Measurements from ENCODE around the gene HAPLN2.

Gene HAPLN2

DNA sequence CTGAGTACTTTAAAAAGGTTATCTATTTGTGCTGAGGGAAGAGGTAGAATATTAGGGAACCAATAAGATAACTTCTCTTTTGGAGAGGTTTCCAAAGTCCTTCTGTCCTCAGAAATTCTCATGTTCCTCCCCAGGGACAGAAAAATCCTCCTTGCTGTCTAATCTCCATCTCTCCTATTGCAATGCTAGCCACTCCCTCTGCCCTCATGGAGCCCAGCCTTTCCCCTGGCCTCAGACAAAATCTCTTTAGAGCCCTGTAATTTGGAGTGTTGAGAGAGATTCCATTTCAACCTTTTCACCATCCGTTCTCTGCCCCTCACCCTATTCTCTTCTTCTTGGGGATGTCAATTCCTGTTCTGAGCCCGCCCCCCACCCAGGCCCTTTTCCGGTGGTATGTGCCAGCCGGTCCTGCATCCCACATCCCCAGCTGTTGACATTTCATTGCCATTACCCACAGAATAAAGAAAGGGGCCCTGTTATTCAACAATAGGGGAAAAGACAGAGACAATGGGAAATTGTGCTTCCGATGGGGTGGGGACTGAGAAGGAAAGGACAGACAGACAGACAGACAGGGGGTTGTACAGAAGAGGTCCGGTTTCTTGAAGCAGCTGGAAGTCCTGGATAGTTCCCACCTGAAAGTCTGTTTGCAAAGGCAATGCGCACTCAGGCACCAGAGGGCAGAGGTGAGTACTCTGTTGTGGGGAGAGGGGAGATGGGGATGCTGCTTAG, at the start of gene HAPLN2:
HAPLN2 (plus strand) TSS at position 563 of the 729 bp plus-strand sequence. CDS start 4,076 bp downstream, outside the sequence.
- no peak for FAIRE-seq
- TF ChIP-seq POLR2A (IDR thresholded peaks at IDR 0.05; ENCODE audit: low read depth, low read length), result no peak
- DNase-seq (ENCODE audit: insufficient read length, low spot score), result no peak

DNA sequence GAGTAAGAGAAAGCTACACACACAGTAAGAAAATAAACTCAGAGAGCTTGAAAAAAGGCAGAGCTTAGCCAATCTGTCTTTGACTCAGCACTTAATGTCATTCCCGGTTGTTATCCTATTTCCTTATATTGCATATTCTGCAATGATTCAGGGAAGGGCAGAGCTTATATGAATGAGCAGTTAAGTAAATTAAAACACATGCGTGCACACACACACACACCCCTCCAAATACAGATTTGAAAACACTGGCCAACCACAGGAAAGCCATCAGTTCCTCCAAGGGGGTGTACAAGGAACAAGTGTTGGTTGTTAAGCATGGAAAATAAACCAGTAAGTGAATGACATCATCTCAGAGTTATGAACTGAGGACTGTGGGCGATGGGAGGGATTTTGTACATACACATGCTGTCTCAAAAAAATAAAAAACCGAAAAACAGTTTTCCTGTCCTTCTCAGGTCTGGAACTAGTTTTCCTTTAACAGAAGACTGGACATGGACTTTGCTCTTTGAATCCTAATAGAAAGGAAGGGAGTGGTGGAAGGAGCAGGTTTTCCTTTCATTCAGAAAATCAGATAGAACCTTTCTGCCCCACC, 47.9 kb upstream of the HAPLN2 start:
- FAIRE-seq (no peak), DNase-seq (ENCODE audit: insufficient read length, low spot score) (peak; percentile 80)
- no peak for TF ChIP-seq POLR2A (IDR thresholded peaks at IDR 0.05; ENCODE audit: low read depth, low read length)

DNA sequence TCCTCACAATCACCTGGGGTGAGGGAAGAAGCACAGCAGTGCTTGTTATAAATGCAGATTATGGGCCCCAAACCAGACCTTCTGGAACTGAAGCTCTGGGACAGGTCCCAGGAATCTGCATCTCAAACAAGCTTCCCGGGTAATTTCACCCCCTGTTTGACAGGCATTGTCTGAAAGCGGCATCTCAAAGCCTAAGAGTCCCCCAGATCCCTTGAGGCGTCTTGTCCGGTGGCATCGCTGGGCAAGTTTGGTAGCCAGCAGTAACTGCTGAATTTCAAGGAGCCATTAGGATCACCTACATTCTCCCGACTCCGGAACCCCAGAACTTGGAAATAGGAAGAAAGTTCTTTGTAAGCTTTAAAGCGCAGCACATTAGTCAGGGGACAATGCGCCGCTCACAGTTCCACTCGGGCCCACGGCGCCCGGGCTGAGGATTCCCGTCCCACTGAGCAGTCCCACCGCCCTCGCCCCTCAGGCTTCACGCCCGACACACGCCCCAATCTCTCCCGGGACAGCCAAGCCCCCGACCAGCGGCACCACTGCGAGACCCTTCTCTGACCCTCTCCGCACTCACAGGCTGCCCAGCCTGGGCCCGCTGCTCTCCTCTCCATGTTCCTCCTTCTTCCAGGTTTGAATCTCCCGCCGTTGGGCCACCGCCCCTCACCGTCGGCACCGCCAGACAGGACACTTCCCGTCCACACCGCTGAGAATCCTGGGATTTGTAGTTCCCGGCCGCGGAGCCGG, 47.1 kb upstream of the HAPLN2 start, which contains the start of gene IQGAP3:
IQGAP3 (minus strand) TSS at position 647 of the 744 bp plus-strand sequence; CDS start at position 611, 36 bp downstream.
- no peak for FAIRE-seq
- peak; percentile 63 for TF ChIP-seq POLR2A (IDR thresholded peaks at IDR 0.05; ENCODE audit: low read depth, low read length)
- peak; percentile 99 for DNase-seq (ENCODE audit: insufficient read length, low spot score)

DNA sequence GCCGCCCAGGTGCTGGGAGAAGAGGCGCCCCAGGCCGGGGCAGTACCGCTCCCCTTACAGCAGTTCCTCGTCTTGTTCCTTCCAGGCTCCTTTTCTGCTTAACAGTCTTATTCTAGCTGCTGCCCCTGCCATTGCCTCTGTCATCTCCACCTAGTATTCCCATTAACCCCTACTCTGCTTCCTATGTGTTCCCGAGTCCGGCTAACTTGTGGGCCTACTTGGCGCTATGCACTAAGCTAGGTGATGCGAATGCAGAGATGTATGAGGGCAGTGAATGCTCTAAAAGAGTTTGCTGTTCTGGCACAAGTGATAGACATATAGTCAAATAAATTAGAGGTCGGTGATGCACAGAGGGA, 46.6 kb upstream of the HAPLN2 start:
- DNase-seq (ENCODE audit: insufficient read length, low spot score), result no peak
- no peak for FAIRE-seq
- TF ChIP-seq POLR2A (IDR thresholded peaks at IDR 0.05; ENCODE audit: low read depth, low read length), result no peak

DNA sequence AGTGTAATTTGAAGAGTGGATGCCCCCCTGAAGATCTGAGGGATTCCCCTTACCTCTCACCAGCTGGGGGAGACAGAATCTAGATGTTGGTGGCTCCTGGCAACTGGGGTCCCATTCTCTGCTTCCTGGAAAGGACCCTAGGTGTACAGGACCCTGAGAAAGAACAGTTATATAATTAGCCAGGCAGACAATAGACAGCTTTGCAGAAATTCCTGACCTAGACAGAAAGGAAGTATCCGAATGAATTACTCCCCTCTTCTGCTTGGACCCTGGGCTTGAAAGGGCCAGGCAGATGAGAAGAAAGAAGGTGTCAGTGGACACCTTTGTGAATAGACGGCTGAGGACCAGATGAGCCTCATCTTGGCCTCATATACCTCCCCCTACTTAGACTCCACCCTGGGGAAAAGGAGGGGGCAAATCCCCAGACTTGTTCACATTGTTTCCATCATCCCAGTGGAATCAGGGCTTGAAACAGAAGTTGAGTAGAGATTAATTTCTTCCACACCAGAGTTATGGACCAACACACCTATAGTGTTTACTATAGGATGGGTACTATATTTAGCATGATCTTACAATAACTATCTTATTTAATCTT, 45.1 kb upstream of the HAPLN2 start:
- DNase-seq (ENCODE audit: insufficient read length, low spot score) (no peak), FAIRE-seq (no peak)
- no peak for TF ChIP-seq POLR2A (IDR thresholded peaks at IDR 0.05; ENCODE audit: low read depth, low read length)

DNA sequence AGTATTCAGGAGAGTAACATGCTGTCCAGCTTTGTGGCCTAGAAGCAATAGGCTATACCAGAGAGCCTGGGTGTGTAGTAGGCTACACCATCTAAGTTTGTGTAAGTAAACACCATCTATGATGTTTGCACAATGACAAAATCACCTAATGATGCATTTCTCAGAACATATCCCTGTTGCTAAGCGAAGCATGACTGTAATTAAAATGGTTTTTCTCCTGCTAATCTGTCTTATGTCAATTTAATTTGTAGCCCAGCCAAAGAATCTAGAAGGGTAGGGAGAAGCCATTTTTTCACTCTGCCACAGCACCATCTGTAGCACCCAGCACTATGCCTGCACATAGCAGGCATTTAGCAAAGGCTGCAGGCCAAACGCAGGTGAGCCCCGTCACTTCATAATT, 41.7 kb upstream of the HAPLN2 start:
- DNase-seq (ENCODE audit: insufficient read length, low spot score) (no peak), FAIRE-seq (no peak)
- TF ChIP-seq POLR2A (IDR thresholded peaks at IDR 0.05; ENCODE audit: low read depth, low read length), result no peak

DNA sequence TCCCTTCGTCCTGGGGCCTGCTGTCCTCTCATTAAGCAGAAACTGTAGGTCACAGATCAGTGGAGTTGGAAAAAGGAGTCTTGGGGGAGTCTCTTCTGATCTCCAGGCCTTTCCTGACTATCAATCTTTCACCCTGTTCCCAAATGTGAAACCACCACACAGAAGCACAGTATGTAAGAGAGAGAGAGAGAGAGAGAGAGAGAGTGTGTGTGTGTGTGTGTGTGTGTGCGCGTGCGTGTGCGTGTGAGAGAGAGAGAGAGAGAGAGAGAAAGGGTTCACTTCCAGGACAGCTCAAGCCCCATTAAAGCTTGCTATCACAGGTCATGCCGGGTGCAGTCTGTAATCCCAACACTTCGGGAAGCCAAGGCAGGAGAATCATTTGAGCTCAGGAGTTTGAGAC, 41.2 kb upstream of the HAPLN2 start:
- DNase-seq (ENCODE audit: insufficient read length, low spot score) (no peak), FAIRE-seq (no peak)
- TF ChIP-seq POLR2A (IDR thresholded peaks at IDR 0.05; ENCODE audit: low read depth, low read length), result no peak

DNA sequence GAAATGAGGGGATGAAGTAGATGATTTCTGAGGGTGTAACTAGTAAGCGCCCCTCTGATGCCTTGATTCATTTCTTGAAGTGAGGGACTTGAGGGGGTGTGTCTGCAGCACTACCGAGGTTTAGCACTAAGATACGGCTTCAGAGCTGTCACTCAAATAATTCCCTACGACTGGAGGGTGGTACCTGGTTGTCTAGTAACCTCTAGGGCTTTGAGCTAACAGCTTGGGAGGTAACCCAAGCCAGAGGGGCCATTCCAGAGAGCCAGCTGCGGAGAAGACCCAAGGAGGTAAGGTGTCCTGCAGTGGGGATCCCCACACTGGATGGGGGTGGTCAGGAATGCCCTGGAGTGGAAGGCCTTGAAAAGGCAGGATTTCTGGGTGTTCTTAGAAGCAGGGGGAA, 39.7 kb upstream of the HAPLN2 start, which contains the start of gene TTC24:
TTC24 (plus strand) TSS at position 252 of the 400 bp plus-strand sequence. CDS start 1,642 bp downstream, outside the sequence.
- no peak for TF ChIP-seq POLR2A (IDR thresholded peaks at IDR 0.05; ENCODE audit: low read depth, low read length)
- FAIRE-seq (no peak), DNase-seq (ENCODE audit: insufficient read length, low spot score) (no peak)

DNA sequence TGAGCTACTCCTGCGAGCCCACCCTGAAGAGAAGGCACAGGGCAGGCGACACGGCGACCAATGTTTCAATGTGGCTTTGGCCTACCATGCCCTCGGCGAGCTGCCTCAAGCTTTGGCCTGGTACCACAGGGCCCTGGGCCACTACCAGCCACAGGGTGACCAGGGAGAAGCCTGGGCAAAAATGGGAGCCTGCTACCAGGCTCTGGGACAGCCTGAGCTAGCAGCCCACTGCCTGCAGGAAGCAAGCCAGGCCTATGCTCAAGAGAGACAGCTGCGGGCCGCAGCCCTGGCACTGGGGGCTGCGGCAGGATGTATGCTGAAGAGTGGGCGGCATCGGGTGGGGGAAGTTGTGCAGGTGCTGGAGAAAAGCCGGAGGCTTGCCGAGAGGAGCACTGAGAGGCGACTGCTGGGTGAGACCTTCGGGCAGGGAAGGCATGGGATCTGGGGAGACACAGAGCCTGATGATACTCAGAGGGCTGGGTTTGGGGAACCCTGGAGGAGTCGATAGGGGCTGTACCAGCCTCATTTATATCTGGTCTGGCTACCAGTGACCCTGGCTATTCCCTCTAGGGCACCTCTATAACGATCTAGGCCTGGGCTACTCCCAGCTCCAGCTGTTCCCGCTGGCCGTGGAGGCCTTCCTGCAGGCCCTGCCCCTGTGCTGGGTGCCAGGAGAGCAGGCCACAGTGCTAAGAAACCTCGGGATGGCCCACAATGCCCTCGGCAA, 37.4 kb upstream of the HAPLN2 start:
- FAIRE-seq, result no peak
- TF ChIP-seq POLR2A (IDR thresholded peaks at IDR 0.05; ENCODE audit: low read depth, low read length), result no peak
- DNase-seq (ENCODE audit: insufficient read length, low spot score), result no peak

DNA sequence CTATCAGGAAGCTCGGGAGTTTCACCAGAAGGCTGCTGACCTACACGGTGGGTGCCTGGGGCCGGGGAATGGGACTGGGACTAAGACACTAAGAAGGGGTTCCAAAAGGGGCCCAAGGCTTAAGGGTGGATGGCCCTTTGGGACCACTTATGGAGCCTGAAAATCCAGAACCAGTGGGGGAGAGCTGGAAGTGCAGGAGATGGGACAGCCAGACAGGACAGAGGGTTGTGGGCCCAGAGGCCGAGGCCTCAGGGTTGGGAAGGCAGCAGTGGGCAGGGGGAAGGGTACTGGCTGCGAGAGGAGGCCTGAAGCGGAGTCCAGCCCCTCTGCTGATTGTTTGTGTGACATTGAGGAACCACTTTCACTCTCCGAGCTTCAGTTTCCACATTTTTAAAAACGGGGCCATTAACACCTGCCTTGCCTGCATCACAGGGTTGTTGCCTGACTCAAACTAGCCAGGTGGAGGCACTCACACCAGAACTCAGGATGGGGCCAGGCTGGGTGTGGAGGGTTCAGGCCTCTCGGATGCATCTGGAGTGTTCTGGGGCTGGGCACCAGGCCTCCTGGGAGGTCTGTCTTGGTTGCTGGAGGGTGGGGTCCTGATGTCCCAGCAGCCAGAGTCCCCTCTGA, 36.7 kb upstream of the HAPLN2 start:
- no peak for DNase-seq (ENCODE audit: insufficient read length, low spot score)
- no peak for FAIRE-seq
- TF ChIP-seq POLR2A (IDR thresholded peaks at IDR 0.05; ENCODE audit: low read depth, low read length), result no peak

DNA sequence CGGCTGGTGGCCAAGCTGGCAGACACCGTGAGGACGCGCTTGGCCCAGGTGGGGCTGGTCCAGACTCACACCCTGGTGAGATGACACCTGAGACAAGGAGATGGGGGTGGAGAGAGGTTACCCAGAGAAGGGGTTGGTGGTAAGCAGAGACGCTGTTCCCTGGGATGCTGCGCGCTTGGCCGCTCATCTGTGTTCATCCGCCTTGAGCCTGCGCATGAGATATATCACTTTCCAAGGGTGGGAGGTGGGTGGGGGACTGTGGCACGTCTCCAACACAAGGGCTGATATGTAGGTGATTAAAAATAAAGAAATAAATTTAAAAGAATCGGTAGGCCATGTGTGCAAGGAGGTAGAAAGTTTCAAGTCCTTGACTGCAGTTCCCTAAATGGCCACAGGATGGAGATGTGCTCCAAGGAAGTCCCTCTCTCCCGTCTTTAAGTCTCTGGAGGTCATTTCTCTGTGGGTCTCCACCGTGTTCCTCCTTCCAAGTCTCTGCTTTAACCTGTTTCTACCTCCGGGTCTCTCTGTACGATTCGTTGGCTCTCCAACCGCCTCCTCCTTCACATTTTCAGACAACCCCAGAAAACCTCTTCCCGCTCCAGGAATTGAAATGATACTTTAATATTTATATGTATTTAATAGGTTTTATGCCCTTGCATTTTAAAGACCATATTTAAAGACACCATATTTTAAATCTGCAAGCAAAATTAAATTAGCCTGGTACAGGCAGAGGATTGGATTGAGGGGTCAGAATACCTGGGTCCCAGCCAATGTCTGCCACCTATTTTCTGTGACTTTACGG, 35.2 kb upstream of the HAPLN2 start:
- TF ChIP-seq POLR2A (IDR thresholded peaks at IDR 0.05; ENCODE audit: low read depth, low read length), result no peak
- FAIRE-seq, result no peak
- peak; percentile 73 for DNase-seq (ENCODE audit: insufficient read length, low spot score)

DNA sequence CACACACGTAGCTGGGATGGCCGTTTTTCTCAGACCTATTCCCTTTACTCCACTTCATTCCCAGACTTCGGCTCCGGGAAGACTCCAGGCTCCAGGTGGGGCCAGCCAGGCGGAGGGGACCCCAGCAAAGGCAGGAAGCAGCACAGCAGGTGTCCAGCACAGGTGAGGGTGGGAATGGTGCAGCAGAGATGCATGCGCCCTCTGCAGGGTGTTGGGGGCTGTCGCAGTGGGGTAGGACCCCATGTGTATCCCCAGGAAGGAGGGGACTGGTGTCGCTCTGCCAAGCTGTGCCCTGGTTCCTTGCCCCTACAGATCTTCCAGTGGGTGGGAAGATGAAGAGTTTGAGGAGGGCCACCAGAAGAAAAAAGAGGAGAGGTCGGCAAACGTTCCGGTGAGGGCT, 34.4 kb upstream of the HAPLN2 start:
- TF ChIP-seq POLR2A (IDR thresholded peaks at IDR 0.05; ENCODE audit: low read depth, low read length), result no peak
- FAIRE-seq (no peak), DNase-seq (ENCODE audit: insufficient read length, low spot score) (no peak)
